Breast epithelium (tissue), 4 donors: Measurements from ENCODE around the gene ASTN1. TPM values are rescaled to one million over a fixed set of nuclear protein-coding genes. Genes with fewer than 3 reads are reported as not detected.

ENCODE experiments used
- DNase-seq, 2 donors: peaks; one replicate each; pipeline ENCODE4 v3.0.0-alpha.2; 2019; ENCODE audit warnings: low spot score in 2 of 2
- H3K27ac ChIP-seq, 2 donors: fragments of 200-600 bp; sonication (generic) in 1 of 2; one replicate each; pipeline ENCODE4 v1.5.1; 2016 to 2019; ENCODE audit warnings: mild to moderate bottlenecking in 1 of 2
- H3K27me3 ChIP-seq, 2 donors: fragments of 200-600 bp; sonication (generic) in 1 of 2; one replicate each; pipeline versions ENCODE4 v1.5.1 to v1.6.0; 2017 to 2019; ENCODE audit warnings: control low read depth in 1 of 2, mild to moderate bottlenecking in 1 of 2
- H3K36me3 ChIP-seq: fragments of 200-600 bp; one replicate; pipeline ENCODE4 v1.5.1; 2019
- H3K4me1 ChIP-seq, 2 donors: fragments of 200-600 bp; sonication (generic); one replicate each; pipeline ENCODE4 v1.5.1; 2016 to 2019; ENCODE audit warnings: control low read depth in 1 of 2
- H3K4me3 ChIP-seq, 3 donors: fragments of 200-600 bp; sonication (generic); 1 replicate in 2 of 3; 2 replicates in 1 of 3; pipeline ENCODE4 v1.5.1; 2016 to 2019; ENCODE audit warnings: mild to moderate bottlenecking in 3 of 3, moderate library complexity in 2 of 3
- H3K9me3 ChIP-seq, 2 donors: fragments of 200-600 bp; sonication (generic) in 1 of 2; one replicate each; pipeline ENCODE4 v1.5.1; 2016 to 2019; ENCODE audit warnings: control low read depth in 1 of 2
- POLR2A ChIP-seq: fragments of 450-650 bp; IDR thresholded peaks from one replicate; pipeline ENCODE4 v1.6.1; 2016; ENCODE audit warnings: antibody characterized with exemption, mild to moderate bottlenecking, moderate library complexity
- POLR2AphosphoS5 ChIP-seq, 3 donors: sonication (generic); formaldehyde crosslinking; IDR thresholded peaks; one replicate each; pipeline ENCODE4 v1.6.1; 2017; ENCODE audit warnings: antibody characterized with exemption in 3 of 3
- intact Hi-C: fragments of 100-400 bp; cut with DNase I; formaldehyde crosslinking; loops from one replicate; pipeline ENCODE4 v1.15.1; 2023; ENCODE audit warnings: low total_unique reads
- total RNA-seq, 3 donors: library from RNA; depleted of rRNA; stranded (reverse); fragments of >200 nt; gene quantifications; one replicate each; pipeline ENCODE4 v1.1.0, GENCODE V29; 2016
- TF ChIP-seq, protein P1 (sequence below), 3 donors: fragments of 450-650 bp; IDR thresholded peaks; one replicate each; pipeline ENCODE4 v1.5.1; 2016 to 2017; ENCODE audit warnings: antibody characterized with exemption in 3 of 3, mild to moderate bottlenecking in 3 of 3, moderate library complexity in 3 of 3

Gene ASTN1
- total RNA-seq, 3 donors from 2014 or later = 0.16 to 1.5 (median 0.33) TPM

DNA sequence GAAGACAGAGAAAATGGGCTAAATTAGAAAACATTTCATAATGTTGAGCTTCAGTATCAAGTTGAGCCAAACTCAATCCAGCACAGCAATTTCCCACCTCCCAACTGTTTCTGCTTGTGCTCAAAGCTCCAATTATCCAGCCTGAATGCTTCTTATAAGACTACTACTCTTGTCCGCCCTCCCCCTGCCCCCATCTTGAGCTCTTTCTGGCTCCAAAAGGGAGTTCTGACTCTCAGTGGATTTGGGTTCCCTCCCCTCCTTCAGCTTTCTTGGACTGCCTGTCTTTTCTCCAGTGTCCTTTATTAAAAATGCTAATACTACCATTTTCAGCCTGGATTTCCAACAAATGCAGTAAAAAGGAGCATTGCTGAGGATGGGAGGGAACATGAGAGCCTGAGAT is 174.8 kb downstream of the ASTN1 start:
- no peak overlapping the region for H3K27ac ChIP-seq
- intact Hi-C loops = no loop called here

DNA sequence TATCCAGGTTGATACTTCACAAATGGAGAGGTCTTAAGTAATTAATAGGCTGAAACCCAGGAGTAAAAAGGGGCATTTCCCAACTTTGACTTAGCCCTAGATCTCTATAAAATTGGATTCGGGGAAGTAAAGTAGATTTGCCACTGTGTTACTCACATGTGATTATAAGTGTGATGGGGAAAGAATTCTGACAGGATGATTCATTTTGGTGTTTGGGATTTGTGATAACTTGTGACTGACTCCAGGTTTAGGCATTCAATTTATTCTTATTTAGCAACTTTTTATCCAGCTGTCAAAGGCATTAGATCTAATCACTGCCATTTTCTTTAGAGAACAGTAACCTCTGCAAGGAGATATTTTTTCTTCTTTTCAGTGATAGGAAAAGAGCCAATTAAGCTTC is 175.5 kb downstream of the ASTN1 start:
- intact Hi-C loops = no loop called here
- no peak for DNase-seq
- TF ChIP-seq POLR2AphosphoS5 (IDR thresholded peaks at IDR 0.05) (no peak), POLR2A (no peak)
- TF ChIP-seq, protein P1, sequence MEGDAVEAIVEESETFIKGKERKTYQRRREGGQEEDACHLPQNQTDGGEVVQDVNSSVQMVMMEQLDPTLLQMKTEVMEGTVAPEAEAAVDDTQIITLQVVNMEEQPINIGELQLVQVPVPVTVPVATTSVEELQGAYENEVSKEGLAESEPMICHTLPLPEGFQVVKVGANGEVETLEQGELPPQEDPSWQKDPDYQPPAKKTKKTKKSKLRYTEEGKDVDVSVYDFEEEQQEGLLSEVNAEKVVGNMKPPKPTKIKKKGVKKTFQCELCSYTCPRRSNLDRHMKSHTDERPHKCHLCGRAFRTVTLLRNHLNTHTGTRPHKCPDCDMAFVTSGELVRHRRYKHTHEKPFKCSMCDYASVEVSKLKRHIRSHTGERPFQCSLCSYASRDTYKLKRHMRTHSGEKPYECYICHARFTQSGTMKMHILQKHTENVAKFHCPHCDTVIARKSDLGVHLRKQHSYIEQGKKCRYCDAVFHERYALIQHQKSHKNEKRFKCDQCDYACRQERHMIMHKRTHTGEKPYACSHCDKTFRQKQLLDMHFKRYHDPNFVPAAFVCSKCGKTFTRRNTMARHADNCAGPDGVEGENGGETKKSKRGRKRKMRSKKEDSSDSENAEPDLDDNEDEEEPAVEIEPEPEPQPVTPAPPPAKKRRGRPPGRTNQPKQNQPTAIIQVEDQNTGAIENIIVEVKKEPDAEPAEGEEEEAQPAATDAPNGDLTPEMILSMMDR (IDR thresholded peaks at IDR 0.05) = no peak
- H3K4me1 ChIP-seq = no peaks in the 10 kb centered on the region
- no peak overlapping the region for H3K4me3 ChIP-seq
- no peaks in the 10 kb centered on the region for H3K27me3 ChIP-seq
- H3K27ac ChIP-seq = no peak overlapping the region
- no peaks in the 10 kb centered on the region for H3K9me3 ChIP-seq
- no peaks in the 10 kb centered on the region for H3K36me3 ChIP-seq

More for the DNA sequence above, 174.8 kb downstream of the ASTN1 start:
- Histone ChIP-seq H3K27me3 (no peaks in the 10 kb centered on the region), H3K9me3 (no peaks in the 10 kb centered on the region), H3K4me1 (no peaks in the 10 kb centered on the region), H3K36me3 (no peaks in the 10 kb centered on the region), H3K4me3 (no peak overlapping the region)
- TF ChIP-seq POLR2A (no peak), POLR2AphosphoS5 (IDR thresholded peaks at IDR 0.05) (no peak)
- TF ChIP-seq, protein P1 (IDR thresholded peaks at IDR 0.05) = no peak
- DNase-seq = no peak

DNA sequence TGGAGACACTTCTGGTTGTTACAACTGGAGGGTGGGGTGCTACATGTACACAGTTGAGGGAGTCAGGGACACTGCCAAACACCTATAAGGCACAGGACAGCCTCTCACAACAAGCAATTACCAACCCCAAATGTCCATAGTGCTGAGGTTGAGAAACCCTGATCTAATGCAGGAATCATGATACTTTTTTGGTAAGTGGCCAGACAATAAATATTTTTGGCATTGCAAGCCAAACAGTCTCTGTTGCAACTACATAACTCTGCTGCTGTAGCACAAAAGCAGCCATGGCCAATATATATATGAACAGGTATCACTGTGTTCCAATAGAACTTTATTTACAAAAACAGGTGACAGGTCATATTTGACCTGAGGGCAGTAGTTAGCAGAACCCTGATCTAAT is 177.5 kb downstream of the ASTN1 start:
- intact Hi-C loops = no loop called here
- Histone ChIP-seq H3K27me3 (no peaks in the 10 kb centered on the region), H3K36me3 (no peaks in the 10 kb centered on the region)

DNA sequence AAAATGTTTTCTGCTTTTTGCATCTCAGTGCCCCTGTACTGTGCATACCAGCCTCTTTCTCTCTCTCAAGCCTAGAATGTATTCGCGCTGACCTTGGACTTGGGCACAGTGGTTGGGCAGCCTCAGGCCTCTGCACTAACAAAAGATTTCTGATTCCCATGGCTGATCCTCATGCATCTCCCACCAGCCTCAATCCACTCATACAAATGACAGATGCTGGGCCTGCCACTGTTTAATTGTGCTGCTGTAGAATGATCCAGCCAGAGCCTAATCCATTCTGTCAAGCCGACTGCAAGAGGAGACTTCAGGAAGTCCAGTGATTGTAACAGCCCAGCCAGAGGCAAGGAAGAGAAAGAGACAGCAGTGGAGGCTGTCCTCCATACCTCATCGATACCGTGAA is 180.8 kb downstream of the ASTN1 start:
- Histone ChIP-seq H3K9me3 (no peaks in the 10 kb centered on the region), H3K27me3 (no peaks in the 10 kb centered on the region), H3K4me3 (no peak overlapping the region), H3K4me1 (no peaks in the 10 kb centered on the region), H3K36me3 (no peaks in the 10 kb centered on the region), H3K27ac (no peak overlapping the region)
- intact Hi-C loops = no loop called here
- no peak for DNase-seq
- TF ChIP-seq POLR2A = no peak
- TF ChIP-seq POLR2AphosphoS5 (IDR thresholded peaks at IDR 0.05) = no peak
- TF ChIP-seq, protein P1 (IDR thresholded peaks at IDR 0.05) = no peak

More for the DNA sequence above, 177.5 kb downstream of the ASTN1 start:
- Histone ChIP-seq H3K9me3 (no peaks in the 10 kb centered on the region), H3K4me3 (no peak overlapping the region), H3K27ac (no peak overlapping the region), H3K4me1 (no peaks in the 10 kb centered on the region)
- TF ChIP-seq, protein P1 (IDR thresholded peaks at IDR 0.05) = no peak
- no peak for TF ChIP-seq POLR2A
- no peak for TF ChIP-seq POLR2AphosphoS5 (IDR thresholded peaks at IDR 0.05)
- no peak for DNase-seq

DNA sequence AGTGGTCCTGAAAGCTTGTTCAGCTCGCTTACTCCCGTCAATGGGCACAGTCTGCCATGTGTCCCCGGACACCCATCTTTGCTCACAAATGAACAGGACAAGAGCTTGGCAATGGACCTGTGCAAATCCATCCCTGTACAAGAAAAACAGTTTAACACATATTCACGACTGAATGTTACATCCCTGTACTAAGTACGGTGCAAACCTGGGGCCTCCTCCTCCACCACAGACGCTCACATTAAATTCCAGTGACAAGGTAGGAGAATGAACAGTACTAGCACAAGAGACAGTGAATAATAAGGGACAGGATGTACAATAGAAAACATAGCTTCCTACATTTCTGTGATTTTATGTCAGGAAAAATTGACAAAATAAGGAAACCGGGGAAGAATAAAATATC is 187.7 kb downstream of the ASTN1 start:
- Histone ChIP-seq H3K4me1 (no peaks in the 10 kb centered on the region), H3K27ac (no peak overlapping the region), H3K9me3 (no peaks in the 10 kb centered on the region), H3K27me3 (no peaks in the 10 kb centered on the region), H3K4me3 (no peak overlapping the region), H3K36me3 (no peaks in the 10 kb centered on the region)
- no peak for TF ChIP-seq POLR2A
- no peak for TF ChIP-seq POLR2AphosphoS5 (IDR thresholded peaks at IDR 0.05)
- TF ChIP-seq, protein P1 (IDR thresholded peaks at IDR 0.05) = no peak
- intact Hi-C loops = no loop called here
- no peak for DNase-seq
